NCI-H82 (cell line): Measurements from ENCODE around the gene NRARP.
A peak's percentile ranks its signal among the peaks of the same experiment; 100 is the strongest.

Experiments used
- DNase-seq: peaks from one replicate; lab custom pipeline; 2025; lab: John Stamatoyannopoulos, UW

NRARP gene

DNA sequence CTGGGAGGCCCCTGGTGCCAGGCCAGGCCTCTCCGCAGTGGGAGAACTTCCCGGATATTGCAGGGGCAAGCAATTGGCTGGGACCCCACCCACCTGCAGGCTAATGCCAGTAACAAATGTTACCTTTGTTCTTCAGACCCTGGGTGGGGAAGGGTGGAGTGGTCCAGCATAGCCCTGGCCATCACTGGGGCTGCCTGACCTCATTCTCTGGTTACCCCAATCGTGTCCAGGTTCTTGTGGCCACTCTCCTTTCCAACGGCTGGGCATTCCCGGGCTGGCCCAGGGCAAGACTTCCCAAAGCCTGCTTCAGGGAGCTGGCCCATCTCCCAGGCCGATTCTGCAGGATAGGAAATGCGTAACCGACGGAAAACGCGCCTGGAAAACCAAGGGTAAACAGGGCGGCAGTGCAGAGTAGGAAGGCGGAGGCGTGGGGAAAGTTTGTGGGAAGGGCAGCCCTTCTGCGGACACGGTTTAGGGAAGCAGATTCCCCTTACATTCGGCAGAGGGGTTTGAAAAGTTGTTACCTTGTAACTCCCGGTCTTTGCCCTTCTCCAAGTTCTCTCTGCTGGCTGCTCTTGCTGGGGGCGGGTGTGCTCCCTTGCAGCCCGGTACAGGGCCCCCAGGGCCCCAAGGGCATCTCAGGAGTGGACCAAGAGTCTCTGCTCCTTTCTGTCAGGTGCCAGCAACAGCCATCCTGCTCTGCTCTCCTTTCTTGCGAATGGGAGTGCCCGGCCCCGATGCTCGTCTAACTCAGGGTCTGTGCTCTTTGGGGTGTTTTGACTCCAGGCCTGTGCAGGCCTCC, 3.5 kb downstream of the NRARP start:
- DNase-seq = no peak

DNA sequence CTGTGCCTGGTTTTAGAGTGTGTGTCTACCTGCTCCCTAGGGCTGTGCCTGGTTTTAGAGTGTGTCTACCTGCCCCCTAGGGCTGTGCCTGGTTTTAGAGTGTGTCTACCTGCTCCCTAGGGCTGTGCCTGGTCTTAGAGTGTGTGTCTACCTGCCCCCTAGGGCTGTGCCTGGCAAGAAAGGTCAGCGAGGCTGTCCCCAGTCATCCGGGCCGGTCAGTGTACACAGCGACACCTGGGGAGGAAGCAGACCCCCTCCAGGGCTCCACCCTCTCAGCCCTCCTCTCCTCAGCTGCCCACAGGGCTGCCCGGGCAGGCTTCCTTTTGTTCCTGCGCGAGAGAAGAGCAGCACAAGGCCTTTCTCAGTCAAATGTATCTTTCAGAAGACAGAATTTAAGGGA, 4.1 kb downstream of the NRARP start:
- no peak for DNase-seq

DNA sequence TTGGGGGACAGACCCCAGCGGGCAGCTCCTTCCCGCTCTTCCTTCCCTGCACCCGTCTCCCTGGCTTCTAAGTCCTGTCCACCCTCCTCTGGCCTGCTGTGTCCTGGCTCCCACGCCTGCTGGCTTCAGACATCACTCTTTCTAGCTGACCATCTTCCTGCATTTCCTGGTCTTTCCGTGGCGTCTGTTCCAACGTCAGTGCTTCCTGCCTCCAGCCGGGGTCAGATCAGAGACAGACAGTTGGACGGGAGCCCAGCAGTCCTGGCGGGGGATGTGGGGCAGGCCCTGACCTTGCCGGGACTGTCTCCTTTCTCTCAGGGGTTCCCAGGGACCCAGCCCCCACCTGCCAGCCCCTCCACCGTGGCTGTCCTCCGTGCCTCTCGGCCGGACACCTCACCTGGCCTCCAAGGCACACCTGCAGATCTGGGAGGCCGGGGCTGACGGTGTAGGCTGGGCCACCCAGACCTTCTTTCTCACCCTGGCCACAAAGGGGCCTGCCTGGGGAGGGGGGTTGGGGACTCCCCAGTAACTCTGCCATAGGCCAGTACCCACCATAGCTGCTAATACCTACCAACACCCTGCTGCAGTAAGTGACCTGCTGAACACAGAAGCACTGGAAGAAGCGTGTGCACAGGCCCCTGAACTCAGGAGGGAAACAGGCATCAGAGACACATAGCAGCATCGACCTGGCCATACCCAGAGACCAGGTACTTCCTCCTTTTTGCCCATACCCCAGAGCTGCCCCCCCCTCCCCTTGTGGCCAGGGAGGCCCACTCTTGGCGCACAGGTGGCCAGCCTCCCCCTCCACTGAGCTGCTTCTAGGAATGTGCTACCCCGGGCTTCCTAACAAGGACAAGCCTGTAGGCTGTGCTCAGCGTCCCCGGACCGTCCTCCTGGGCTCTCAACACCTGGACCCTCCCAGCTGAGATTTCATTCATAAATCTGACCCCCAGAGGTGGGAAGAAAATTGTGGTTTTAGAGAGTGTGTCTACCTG, 5.1 kb downstream of the NRARP start:
- peak; percentile 27 for DNase-seq

DNA sequence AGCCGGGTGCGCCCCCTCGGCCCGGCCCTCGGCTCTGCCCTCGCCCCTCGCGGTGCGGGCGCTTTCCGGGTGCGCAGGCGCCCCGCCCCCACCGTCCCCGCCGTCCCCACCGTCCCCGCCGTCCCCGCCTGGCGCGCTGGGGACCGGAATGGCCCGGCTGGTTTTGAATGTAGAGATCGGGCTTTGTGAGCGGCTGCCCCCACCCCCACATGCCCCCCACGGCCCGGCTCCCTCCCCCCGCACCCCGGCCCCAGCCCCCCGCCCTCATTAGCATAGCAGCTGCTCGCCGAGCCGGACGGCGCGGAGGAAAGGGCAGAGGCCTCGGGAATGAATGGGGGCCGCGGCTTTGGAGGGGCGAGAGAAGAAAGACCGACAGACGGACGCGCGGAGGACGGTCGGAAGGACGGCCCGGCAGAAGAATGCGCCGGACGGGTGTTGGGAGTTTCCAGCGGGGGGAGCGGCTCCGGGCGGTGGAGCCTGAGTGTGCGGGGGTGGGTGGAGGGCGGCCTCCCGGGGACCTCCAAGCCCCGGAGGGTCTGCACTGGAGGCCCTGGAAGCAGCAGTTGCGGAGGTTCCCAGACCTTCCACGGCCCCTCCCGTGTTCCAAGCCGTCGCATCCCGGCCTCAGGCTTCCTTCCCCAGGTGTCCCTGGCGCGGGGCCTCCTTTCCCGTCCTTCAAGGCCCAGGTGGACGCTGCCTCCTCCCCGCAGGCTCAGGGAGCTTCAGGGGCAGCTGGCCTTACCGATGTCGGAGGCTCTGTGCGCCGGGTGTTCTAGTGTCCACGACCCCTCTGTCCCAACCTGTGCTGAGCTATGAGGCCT, 6.0 kb downstream of the NRARP start:
- peak; percentile 38 for DNase-seq

DNA sequence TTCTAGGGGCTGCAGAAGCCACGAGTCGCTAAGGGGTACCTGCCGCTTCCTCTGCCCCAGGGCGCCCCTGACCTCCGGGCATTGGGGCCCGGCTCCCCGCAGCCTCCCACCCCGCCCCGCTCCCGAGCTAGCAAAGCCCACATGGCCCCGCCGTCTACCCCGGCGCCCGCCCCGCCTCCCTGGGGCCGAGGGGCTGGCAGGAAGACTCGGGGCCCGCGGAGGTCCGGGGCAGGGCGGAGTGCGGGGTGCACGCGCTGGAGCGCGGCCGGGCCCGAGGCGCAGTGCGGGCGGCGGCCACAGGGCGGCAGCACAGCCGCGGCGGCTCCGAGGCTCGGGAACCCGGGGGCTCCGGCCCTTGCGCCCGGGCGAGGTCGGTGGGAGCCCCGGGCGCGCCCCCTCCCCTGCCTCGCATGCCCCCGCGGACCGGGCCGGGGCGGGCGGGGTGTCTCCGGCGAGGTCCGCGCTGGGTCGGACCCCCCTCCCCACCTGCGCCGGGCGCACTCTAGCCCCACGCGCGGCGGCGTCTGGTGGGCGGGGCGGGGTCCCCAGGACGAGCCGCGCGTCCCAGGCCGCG, 6.7 kb downstream of the NRARP start:
- DNase-seq = peak; percentile 45

DNA sequence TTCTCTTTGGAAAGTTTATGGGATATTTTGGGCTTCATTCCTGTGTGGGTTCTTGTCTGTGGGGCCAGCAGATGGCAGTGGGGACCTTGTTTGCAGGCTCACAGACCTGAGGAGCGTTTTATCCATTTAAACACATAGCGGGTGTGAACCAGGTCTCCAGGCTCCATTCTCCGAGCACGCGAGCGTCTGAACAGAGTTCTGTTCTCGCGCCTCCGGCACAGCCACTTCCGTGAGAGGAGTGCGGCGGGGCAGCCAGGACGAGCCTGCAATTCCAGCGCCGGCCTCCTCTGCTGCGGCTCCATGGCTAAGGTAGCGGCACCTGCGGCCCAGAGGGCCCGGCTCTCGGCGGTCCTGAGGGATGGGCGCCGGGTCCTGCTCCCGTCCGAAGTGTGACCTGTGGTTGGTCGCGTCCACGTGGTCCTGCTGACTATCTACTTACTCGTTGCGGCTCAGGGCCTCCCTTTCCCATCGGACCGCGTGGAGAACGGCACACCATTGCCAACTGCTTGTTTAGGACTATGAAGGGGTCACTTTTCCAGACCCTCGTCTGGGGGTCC, 7.3 kb downstream of the NRARP start:
- no peak for DNase-seq

DNA sequence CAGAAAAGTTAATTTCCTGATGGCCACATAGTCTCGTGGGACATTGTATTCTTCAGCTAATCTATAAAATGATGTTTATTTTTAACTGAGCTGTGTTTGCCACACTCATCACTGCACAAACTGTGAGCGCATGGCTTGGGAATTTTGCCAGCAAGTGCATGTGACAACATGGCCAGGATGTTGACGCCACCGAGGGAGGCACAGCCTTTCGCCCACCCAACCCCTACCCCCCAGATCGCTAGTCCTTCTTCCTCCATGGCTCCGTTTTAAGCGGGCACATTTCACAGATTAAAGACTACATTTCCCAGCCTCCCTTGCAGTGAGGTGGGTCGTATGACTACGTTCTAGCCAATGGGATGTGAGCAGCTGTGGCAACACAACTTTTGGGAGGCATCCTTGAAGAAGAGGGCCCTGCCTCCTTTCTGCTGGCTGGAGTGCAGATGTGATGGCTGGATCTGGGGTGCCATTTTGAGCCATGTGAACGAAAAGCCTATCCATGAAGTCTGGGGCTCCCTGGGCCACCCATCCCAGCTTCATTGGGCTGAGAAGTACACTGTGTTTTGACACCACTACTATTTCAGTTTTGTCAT, 7.9 kb downstream of the NRARP start:
- DNase-seq = peak; percentile 70

DNA sequence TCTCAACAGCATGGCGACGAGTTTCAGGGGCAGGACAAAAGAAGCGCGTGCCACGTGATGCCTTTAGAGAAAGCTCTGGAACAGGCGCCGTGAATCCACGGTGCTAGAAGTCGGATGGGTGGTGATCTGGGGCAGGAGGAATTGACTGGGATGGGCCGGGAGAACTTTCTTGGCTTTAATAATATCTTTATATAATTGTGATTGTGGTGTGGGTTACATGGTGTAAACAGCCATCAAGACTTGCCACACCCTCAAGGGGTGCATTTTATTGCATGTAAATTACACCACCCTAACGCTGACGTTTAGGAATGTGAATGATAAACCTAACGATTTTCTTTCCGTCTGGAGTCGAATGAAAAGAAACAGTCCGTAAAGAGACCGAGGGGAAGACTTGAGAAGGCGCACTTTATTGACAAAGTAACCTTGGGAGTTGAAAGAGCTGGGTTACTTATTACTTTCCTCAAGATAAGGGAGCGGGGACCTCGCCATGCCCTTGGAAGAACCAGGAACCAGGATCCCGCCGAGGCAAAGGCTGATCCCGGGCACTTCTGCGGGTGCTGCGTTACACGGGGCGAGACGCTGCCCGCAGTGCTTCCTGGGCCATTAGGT, 8.5 kb downstream of the NRARP start:
- DNase-seq = no peak

DNA sequence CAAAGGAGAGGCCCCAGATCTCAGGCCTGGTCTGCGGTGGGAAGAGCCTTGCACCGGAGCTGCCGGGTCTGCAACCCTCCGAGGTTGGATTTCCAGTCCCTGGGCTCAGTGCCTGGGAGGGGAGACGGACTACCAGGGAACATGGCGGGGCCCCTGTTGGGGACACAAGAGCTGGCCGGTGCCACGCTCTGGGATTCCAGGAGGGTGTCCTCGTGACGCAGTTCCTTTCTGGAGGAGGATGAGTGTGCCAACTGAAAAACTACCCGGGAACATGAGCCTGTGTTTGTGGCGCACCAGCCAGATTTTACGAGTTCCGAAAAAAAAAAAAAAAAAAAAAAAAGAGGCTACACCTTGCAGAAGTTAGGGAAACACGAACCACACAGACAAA, 9.0 kb downstream of the NRARP start:
- DNase-seq = no peak

DNA sequence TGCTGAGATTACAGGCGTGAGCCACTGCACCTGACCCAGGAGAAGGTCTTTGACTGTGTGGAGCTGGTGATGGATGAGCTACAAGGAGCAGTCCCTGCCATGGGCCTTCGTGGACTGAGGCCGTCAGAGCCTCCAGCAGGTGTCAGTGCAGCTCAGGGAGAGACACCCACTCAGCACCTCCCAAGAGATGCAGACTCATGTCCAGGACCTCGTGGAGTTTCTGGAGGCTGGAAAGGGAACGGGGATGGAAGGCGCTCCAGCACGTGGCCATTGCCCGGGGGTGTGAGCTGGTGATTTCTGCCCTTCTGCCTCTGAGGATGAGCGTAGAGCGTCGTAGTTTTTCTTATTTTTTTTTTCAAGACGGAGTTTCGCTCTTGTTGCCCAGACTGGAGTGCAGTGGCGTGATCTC, 15.1 kb downstream of the NRARP start:
- peak; percentile 88 for DNase-seq

DNA sequence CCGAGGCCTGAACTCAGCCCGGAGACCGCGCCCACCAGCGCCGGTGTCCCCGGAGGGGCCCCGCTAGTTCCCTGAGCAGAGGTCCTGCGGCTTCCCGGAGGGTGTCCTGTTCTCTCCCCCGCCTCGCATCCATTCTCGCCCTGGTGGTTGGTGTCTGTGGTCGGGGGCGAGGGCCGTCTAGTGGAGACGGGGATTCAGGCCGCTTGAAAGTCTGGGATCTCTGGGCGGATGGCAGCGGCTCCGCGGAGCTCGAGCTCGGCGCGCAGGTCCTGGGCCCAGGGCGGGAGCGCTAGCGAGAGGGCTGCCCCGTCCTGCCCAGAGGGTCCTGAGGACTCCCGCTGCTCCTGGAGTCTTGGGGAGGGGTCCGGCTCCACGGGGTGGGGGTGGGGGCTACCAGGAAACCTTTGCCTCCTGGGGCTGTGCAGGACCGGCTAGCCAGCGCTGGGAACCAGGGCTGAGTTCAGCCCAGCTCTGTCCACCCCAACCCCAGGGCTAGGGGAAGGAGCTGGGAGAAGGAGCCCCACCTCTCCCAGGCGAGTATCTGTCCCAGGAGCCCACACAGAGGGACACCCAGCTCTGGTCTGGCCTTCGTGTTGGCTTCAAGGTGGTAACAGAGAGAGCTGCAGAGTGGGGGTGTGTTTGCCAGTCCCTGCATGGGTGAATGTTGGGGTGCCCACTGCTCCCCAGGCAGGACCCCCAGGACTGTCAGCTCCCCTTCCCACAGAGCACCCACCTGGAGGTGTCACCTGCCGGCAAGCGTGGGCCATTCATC, 20.5 kb downstream of the NRARP start:
- no peak for DNase-seq

DNA sequence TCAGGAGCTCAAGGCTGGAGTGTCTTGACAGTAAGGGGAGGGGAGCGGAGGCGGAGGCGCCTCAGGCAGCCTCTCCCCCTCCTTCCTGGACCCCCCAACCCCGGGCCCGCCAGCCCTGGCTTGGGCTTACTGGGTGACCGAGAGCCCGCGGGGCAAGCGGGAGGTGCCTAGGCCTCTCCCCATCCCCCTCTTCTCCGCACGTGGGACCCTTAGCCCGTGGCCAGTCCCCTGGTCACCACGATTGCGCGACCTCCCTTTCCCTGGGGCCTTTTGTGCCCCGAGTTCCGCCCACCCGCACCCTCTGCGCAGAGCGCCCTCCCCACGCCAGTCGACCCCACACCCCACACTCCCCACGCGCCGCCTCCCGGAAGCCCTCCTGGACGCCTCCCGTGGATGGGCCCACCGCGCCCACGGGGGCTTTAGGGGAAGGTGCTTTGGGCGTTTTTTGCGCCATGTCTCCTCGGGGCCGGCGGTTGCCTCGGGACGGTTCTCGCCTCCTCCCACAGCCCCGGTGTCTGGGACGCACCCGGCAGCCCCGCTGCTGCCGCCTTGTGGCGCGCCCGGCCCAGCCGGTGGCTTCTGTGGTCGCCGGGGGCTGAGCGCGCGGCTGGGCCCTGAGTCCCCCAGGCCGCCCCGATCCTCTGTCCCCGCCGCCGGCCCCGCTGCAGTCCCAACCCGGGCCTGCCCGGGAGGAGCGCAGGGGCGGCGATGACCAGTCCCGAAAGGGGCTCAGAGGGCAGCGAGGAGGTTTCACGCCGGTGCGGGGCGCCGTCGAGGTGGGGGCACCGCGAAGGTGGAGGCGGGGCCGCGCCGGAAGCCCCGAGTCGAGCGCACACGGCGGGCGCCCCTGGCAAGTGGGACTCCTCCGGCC, 21.4 kb downstream of the NRARP start:
- DNase-seq = peak; percentile 55

DNA sequence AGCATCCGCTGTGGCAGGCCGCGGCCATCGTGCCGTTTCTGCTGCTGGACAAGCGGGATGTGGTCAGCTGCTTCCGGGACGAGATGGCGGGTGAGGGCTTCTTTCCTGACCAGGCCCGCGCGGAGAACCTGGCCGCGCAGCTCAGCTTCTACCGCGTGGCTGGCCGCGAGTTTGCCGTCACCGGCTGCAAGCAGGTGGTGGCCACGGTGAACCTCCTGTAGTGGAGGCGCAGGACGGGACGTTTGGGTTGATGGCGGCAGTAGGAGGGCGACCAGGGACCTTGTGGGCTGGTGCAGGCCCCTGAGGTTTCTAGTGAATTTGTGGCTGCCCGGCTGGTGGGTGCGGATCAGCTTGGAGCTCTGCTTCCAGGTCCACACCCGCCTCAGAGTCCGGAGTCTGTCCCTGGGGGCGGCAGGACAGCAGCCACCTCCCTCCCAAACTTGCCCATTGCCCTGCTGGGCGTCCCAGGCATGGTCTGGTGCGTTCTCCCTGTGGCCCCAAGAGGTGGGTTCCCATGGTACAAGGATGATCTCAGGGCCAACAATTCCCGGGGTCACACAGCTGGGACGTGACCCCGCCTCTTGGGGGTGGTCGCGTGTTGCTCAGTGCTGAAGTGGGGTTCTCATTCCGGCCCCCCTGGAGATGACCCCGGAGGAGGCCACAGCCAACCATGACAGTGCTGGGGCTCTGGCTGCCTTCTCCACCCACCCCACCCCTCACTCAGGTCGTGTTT, 22.2 kb downstream of the NRARP start:
- DNase-seq = no peak

DNA sequence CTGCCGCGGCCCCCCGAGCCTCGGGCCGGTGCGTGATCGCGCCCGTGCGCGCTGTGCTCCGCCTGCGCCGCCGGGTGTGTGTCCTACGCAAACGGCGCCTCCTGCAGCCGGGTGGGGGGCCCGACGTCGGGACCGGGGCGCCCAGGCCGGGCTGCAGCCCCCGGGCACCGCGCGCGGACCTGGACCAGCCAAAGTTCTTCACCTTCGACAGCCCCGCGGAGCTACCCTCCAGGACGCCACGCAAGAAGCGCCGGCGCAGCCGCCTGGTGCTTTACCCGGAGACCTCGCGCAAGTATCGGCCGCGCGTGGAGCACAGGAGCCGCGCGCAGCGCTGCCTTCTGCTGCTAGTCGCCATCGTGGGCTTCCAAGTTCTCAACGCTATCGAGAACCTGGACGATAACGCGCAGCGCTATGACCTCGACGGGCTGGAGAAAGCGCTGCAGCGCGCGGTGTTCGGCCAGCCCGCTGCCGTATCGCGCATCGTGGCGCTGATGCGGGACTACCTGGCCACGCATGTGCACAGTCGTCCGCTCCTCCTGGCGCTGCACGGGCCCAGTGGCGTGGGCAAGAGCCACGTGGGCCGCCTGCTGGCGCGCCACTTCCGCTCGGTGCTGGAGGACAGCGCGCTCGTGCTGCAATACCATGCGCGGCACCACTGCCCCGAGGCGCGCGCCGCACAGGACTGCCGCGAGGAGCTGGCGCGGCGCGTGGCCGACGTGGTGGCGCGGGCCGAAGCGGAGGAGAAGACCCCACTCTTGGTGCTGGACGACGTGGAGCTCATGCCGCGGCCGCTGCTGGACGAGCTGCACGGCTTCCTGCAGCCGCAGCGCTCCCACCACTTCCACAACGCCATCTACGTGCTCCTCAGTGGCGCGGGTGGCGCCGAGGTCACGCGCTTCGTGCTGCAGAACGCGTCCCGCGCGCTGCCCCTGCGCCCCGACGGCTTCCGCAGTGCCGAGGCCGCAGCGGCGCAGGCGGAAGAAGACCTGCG, 23.1 kb downstream of the NRARP start:
- DNase-seq = no peak

DNA sequence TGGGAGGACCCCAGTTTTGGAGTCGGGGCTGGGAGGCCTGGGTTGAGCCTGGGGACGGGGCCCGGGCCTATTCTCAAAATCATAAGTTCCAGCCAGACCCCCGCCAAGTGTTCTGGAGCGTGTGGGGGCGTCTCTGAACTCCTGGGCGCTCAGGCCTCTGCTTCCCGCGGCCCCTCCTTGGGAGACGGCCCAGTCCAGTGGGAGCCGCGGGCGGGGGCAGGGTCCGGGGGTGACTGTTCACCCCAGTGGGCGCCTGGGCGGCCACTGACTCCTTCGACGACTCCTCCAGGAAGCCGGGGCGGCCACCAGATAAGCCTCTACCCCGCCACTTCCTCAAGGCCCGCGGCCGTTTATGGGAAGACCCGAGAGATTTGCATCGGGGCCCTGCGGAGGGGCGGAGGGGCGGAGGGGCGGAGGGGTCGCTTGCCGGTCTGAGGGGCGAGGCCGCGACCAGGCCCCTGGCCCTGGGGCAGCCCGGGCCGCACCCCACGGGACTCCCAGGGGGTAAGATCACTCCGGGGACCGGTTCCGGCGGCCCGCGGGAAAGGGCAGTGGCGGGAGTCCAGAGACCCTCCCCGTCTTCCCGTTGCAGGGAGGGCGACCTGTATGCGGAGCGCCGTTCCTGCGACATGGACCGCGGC, 23.9 kb downstream of the NRARP start:
- no peak for DNase-seq

DNA sequence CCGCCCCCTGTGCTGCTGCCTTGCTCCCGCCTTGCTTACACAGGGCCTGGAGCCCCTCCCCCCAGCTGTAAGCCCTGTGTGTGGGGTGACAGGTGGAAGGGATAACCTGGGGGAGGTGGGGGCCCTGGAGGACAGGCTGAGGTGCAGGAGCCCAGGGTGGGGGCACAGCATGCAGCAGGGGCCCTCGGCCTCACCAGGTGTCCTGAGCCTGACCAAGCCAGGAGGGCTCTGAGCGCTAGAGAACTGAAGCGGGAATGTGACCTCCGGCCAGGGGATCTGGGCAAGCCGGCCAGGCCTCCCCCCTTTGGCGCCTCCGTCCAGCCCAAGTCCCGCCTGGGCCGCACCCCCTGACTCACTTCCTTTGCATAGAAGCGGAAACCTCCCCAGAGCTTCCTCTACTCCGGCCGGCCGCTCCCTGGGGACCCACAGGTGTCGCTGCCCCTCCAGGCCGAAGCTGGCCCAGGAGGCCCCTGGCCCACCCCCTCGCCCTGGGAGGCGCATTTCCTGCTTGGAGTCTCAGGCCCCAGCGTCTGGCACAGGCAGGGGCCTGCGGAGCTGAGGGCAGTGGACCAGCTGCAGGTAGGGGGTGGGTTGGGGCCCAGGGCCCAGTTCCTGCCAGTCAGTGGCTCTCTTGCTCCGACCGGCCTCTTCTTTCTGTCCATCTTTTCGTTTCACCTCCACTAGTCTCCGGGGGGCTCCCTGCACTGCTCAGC, 24.6 kb downstream of the NRARP start, which contains the start of gene TOR4A:
TOR4A (plus strand) TSS at position 398 of the 713 bp plus-strand sequence. CDS start 964 bp downstream, outside the sequence.
- peak; percentile 39 for DNase-seq
